Astrocyte of the cerebellum (primary cell): ENCODE data around the gene PHC2.

Experiments
- DNase-seq: peaks from one replicate; pipeline ENCODE4 v3.0.0-alpha.2; 2011; ENCODE audit warnings: low read depth
- H3K4me3 ChIP-seq: 2 replicates; pipeline ENCODE4 v1.5.1; 2011; ENCODE audit warnings: mild to moderate bottlenecking, low read depth, low read length, moderate library complexity
- in situ Hi-C: cut with HindIII; loops from 2 replicates; pipeline ENCODE4 v1.10.0; 2017; ENCODE audit warnings: low sequenced_read_pairs
- TF ChIP-seq, protein P1 (sequence below): IDR thresholded peaks from 2 replicates; pipeline ENCODE4 v1.5.1; 2012; ENCODE audit warnings: low read length, low read depth, moderate library complexity, mild to moderate bottlenecking; ENCODE audit errors: missing control alignments

PHC2 gene

DNA sequence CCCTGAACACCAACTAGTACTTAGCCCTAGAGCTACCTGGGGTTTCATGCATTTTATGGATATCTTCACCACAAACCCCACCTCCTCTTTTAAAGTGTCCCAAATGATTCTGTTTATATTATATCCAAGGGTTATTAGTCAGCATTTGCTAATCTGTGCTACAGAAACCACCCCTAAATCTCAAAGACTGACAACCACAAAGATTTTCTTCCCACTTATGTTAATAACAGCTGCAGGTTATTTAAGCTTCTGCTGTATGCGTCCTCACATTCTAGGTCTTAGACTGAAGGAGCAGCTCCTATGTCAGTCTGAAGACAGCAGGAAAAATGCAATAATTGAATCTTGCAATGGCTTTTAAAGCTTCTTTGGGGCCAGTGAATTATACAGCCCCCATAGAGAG is 11.2 kb upstream of the PHC2 start:
- TF ChIP-seq, protein P1, sequence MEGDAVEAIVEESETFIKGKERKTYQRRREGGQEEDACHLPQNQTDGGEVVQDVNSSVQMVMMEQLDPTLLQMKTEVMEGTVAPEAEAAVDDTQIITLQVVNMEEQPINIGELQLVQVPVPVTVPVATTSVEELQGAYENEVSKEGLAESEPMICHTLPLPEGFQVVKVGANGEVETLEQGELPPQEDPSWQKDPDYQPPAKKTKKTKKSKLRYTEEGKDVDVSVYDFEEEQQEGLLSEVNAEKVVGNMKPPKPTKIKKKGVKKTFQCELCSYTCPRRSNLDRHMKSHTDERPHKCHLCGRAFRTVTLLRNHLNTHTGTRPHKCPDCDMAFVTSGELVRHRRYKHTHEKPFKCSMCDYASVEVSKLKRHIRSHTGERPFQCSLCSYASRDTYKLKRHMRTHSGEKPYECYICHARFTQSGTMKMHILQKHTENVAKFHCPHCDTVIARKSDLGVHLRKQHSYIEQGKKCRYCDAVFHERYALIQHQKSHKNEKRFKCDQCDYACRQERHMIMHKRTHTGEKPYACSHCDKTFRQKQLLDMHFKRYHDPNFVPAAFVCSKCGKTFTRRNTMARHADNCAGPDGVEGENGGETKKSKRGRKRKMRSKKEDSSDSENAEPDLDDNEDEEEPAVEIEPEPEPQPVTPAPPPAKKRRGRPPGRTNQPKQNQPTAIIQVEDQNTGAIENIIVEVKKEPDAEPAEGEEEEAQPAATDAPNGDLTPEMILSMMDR: no peak

GRCh38 chr1:33441088-33441745 is 10.3 kb upstream of the PHC2 start:
- DNase-seq: no peak
- no peak overlapping the region for H3K4me3 ChIP-seq
- TF ChIP-seq, protein P1: no peak
- in situ Hi-C loops: no loop called here

More for the DNA sequence above, 11.2 kb upstream of the PHC2 start:
- no peak overlapping the region for H3K4me3 ChIP-seq
- in situ Hi-C loops: no loop called here
- no peak for DNase-seq

DNA sequence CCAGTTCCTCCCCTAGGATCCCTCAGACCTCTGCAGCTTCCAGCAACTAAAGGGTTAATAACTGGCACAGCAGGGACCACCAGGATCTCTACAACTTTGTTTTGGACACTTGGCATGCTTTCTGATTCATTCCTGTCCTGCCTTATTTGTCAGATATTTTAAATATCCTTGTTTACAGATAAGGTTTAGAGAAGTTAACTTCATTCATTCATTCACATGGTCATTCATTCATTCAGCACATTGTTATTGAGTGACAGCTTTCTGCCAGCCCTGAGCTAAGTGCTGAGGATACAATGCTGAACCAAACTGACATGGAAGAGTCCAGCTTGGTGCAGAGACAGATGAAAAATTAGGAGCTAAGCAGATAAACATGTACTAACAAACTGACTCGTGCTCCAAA is 8.8 kb upstream of the PHC2 start:
- TF ChIP-seq, protein P1: no peak
- no peak overlapping the region for H3K4me3 ChIP-seq
- no peak for DNase-seq
- in situ Hi-C loops: no loop called here

GRCh38 chr1:33438364-33439160 is 7.7 kb upstream of the PHC2 start:
- no peak overlapping the region for H3K4me3 ChIP-seq
- no peak for DNase-seq
- in situ Hi-C loops: no loop called here
- TF ChIP-seq, protein P1: no peak

GRCh38 chr1:33436557-33437285 is 5.8 kb upstream of the PHC2 start:
- DNase-seq: no peak
- TF ChIP-seq, protein P1: no peak
- no peak overlapping the region for H3K4me3 ChIP-seq
- in situ Hi-C loops: no loop called here

- TF ChIP-seq, protein P1: no peak
- in situ Hi-C loops: no loop called here
- no peak for DNase-seq
- H3K4me3 ChIP-seq: no peak overlapping the region
Measured at GRCh38 chr1:33435096-33435820, 4.4 kb upstream of the PHC2 start.
